Chondrocyte (in vitro differentiated cells): ENCODE measurements around the gene PGP. TPM values are rescaled to one million over a fixed set of nuclear protein-coding genes. Genes with fewer than 3 reads are reported as not detected.
A peak's percentile ranks its signal among the peaks of the same experiment; 100 is the strongest.
"Not testable (repeated sequence)": the region's sequence is repeated elsewhere in the genome, so short reads cannot be mapped to it uniquely, and the experiment has no call there.

ENCODE experiments used
- DNase-seq: peaks from one replicate; pipeline ENCODE4 v3.0.0; 2021; ENCODE audit warnings: mixed read lengths, low spot score
- H3K27ac Mint-ChIP-seq: one replicate; pipeline ENCODE4 v1.8.0; 2021; ENCODE audit warnings: mild to moderate bottlenecking, moderate library complexity, mixed read lengths; ENCODE audit not compliant: unreplicated experiment
- H3K27me3 Mint-ChIP-seq: 2 replicates; pipeline ENCODE4 v1.8.0; 2021; ENCODE audit warnings: low read depth, mixed read lengths
- H3K36me3 Mint-ChIP-seq: 2 replicates; pipeline ENCODE4 v1.8.0; 2021; ENCODE audit warnings: low read depth, mixed read lengths
- H3K4me1 Mint-ChIP-seq: 2 replicates; pipeline ENCODE4 v1.8.0; 2021; ENCODE audit warnings: low read depth, mild to moderate bottlenecking, mixed read lengths
- H3K4me3 Mint-ChIP-seq: one replicate; pipeline ENCODE4 v1.8.0; 2021; ENCODE audit warnings: mild to moderate bottlenecking, moderate library complexity, mixed read lengths; ENCODE audit not compliant: unreplicated experiment
- H3K9me3 Mint-ChIP-seq: 2 replicates; pipeline ENCODE4 v1.8.0; 2021; ENCODE audit warnings: low read depth, mixed read lengths
- CTCF ChIP-seq: fragments of 200-600 bp; sonication (generic); IDR thresholded peaks from 2 replicates; pipeline ENCODE4 v1.5.0; 2021; ENCODE audit warnings: antibody characterized with exemption, mild to moderate bottlenecking, moderate library complexity
- long read RNA-seq: library from polyadenylated mRNA; stranded (forward); transcript quantifications from one replicate; pipeline ENCODE4 v2.0.0, GENCODE V29; 2021
- total RNA-seq: library from RNA; stranded (reverse); gene quantifications from 3 replicates; pipeline ENCODE4 v1.2.1, GENCODE V29; 2021

The PGP gene
- total RNA-seq, result 15.6 to 21.1 TPM (median 16.0 TPM) in 3 replicates
- long read RNA-seq, transcript PGP-201 (2 exons, 2,727 nt), result major isoform, 69 of 77 reads
- long read RNA-seq, partial matches to known transcripts, result 3 of 77 reads
- long read RNA-seq, other reads (novel, unspliced or antisense), result 5 of 77 reads

DNA sequence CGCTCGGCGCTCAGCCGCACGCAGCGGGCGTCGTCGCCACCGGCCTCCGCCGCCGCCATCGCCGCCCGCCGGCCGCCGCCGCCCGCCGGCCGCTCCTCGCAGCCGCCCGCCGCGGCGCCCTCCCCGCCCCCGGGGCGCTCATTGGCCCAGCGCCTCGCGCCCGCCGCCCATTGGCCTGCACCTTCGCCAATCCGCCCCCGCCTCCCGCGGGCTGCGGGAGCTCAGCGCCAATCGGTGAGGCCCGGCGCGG lies at the start of gene PGP:
PGP (minus strand) TSS at position 122 of the 250 bp plus-strand sequence; CDS start at position 59, 63 bp downstream.
- Mint-ChIP-seq H3K36me3 (no peaks in the 10 kb centered on the region), H3K9me3 (no peaks in the 10 kb centered on the region), H3K4me1 (peaks cover 25% of the 10 kb centered on the region), H3K27me3 (no peaks in the 10 kb centered on the region), H3K27ac (peak within 1 kb of the TSS; percentile 93), H3K4me3 (peak within 1 kb of the TSS; percentile 86)
- TF ChIP-seq CTCF, result no peak
- DNase-seq, result no peak

- not testable (repeated sequence) for H3K9me3 Mint-ChIP-seq, H3K27me3 Mint-ChIP-seq, H3K27ac Mint-ChIP-seq, H3K4me3 Mint-ChIP-seq, DNase-seq
- Mint-ChIP-seq H3K36me3 (peaks cover 11% of the 10 kb centered on the region), H3K4me1 (peaks cover 29% of the 10 kb centered on the region)
These were observed 48.4 kb upstream of the PGP start for GRCh38 chr16:2263026-2263425.

DNA sequence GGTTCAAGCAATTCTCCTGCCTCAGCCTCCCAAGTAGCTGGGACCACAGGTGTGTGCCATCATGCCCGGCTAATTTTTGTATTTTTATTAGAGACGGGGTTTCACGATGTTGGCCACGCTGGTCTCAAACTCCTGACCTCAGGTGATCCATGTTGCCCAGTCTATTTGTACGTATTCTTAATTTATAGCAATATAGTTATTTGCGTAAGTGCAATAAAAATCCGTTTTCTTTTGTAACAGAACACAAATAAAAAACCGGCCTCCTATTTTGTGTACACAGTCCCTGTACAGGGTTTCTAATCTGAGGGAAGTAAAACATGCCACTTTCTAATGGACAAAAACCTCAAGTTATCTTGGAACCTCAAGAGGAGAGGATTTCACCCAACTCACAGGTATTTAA lies 45.6 kb upstream of the PGP start:
- no peaks in the 10 kb centered on the region for H3K9me3 Mint-ChIP-seq
- TF ChIP-seq CTCF, result no peak
- DNase-seq, result no peak
- H3K36me3 Mint-ChIP-seq, result peaks cover 27% of the 10 kb centered on the region
- H3K4me1 Mint-ChIP-seq, result peaks cover 14% of the 10 kb centered on the region
- H3K27me3 Mint-ChIP-seq, result no peaks in the 10 kb centered on the region
- no peak overlapping the region for H3K27ac Mint-ChIP-seq
- H3K4me3 Mint-ChIP-seq, result no peak overlapping the region

- not testable (repeated sequence) for H3K9me3 Mint-ChIP-seq, DNase-seq, H3K4me3 Mint-ChIP-seq, H3K27ac Mint-ChIP-seq, H3K27me3 Mint-ChIP-seq, H3K4me1 Mint-ChIP-seq
- H3K36me3 Mint-ChIP-seq, result peaks cover 26% of the 10 kb centered on the region
These were observed 43.9 kb upstream of the PGP start for GRCh38 chr16:2258530-2258929.

DNA sequence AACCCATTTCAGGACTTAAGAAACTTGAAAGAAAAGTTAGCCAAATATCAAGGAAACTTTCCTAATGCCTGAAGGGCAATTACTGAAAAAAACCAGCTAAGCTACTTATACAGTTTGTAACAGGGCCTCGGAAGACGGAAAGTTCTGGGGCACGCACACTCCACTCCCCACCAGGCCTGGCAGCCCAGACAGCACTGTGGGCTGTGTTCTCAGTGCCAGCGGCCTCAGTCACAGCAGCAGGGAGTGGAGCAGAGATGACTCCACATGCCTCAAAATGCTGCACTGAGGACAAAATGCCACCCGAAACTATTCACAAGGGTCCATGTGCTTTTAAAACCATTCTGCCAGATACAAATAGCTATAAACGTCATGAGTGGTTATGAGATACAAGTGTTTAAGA lies 43.1 kb upstream of the PGP start:
- no peak overlapping the region for H3K27ac Mint-ChIP-seq
- no peaks in the 10 kb centered on the region for H3K27me3 Mint-ChIP-seq
- no peak for TF ChIP-seq CTCF
- peaks cover 32% of the 10 kb centered on the region for H3K36me3 Mint-ChIP-seq
- H3K4me3 Mint-ChIP-seq, result no peak overlapping the region
- no peaks in the 10 kb centered on the region for H3K9me3 Mint-ChIP-seq
- peaks cover 3% of the 10 kb centered on the region for H3K4me1 Mint-ChIP-seq
- no peak for DNase-seq

- TF ChIP-seq CTCF, result no peak
- Mint-ChIP-seq H3K4me1 (peaks cover 7% of the 10 kb centered on the region), H3K4me3 (no peak overlapping the region), H3K27me3 (no peaks in the 10 kb centered on the region), H3K36me3 (peaks cover 25% of the 10 kb centered on the region), H3K27ac (peak overlapping the region; percentile 32), H3K9me3 (no peaks in the 10 kb centered on the region)
- DNase-seq, result no peak
These were observed 42.0 kb upstream of the PGP start for GRCh38 chr16:2256531-2257140.
